T-helper 1 cell treated with Interleukin-12 subunit alpha and Interleukin-12 subunit beta and Interleukin-4 antibody, amounts not matched to agents 30 μg/mL and 1 μg/mL, for 36 hours (primary cell): ENCODE data around the gene BGLAP.

ENCODE experiments used
- H3K27ac Mint-ChIP-seq: one replicate; pipeline ENCODE4 v1.8.0; 2021; ENCODE audit warnings: mild to moderate bottlenecking, mixed read lengths
- H3K27me3 Mint-ChIP-seq: one replicate; pipeline ENCODE4 v1.8.0; 2021; ENCODE audit warnings: low read depth, mixed read lengths
- H3K36me3 Mint-ChIP-seq: one replicate; pipeline ENCODE4 v1.8.0; 2021; ENCODE audit warnings: low read depth, mixed read lengths
- H3K4me1 Mint-ChIP-seq: one replicate; pipeline ENCODE4 v1.8.0; 2021; ENCODE audit warnings: low read depth, mixed read lengths
- H3K4me3 Mint-ChIP-seq: one replicate; pipeline ENCODE4 v1.8.0; 2021; ENCODE audit warnings: mild to moderate bottlenecking, moderate library complexity, mixed read lengths
- H3K9me3 Mint-ChIP-seq: one replicate; pipeline ENCODE4 v1.8.0; 2021; ENCODE audit warnings: mixed read lengths

Gene BGLAP

DNA sequence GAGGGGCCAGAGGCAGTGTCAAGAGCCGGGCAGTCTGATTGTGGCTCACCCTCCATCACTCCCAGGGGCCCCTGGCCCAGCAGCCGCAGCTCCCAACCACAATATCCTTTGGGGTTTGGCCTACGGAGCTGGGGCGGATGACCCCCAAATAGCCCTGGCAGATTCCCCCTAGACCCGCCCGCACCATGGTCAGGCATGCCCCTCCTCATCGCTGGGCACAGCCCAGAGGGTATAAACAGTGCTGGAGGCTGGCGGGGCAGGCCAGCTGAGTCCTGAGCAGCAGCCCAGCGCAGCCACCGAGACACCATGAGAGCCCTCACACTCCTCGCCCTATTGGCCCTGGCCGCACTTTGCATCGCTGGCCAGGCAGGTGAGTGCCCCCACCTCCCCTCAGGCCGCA, at the start of gene BGLAP:
Gene BGLAP (plus strand): TSS at position 259 of the 400 bp plus-strand sequence. CDS start 48 bp downstream, at position 307.
- Mint-ChIP-seq H3K27me3 (no peaks in the 10 kb centered on the region), H3K4me3 (no peak within 1 kb of the TSS), H3K27ac (no peak within 1 kb of the TSS), H3K9me3 (no peaks in the 10 kb centered on the region), H3K36me3 (peaks cover 21% of the 10 kb centered on the region), H3K4me1 (peaks cover 11% of the 10 kb centered on the region)

DNA sequence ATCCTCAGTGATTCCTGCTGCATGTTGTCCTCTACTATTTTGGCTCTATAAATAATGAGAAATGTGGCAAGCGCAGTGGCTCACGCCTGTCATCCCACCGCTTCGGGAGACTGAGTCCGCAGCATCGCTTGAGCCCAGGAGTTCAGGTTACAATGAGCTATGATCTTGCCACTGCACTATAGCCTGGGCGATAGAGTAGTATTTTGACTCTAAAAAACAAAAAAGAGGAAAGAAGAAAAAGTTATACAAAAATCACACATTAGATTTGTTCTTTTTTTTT, 48.8 kb upstream of the BGLAP start:
- Mint-ChIP-seq H3K9me3 (peaks cover 3% of the 10 kb centered on the region), H3K27me3 (no peaks in the 10 kb centered on the region), H3K4me1 (peaks cover 44% of the 10 kb centered on the region), H3K27ac (peak overlapping the region; percentile 96), H3K4me3 (peak overlapping the region; percentile 98), H3K36me3 (peaks cover 25% of the 10 kb centered on the region)

DNA sequence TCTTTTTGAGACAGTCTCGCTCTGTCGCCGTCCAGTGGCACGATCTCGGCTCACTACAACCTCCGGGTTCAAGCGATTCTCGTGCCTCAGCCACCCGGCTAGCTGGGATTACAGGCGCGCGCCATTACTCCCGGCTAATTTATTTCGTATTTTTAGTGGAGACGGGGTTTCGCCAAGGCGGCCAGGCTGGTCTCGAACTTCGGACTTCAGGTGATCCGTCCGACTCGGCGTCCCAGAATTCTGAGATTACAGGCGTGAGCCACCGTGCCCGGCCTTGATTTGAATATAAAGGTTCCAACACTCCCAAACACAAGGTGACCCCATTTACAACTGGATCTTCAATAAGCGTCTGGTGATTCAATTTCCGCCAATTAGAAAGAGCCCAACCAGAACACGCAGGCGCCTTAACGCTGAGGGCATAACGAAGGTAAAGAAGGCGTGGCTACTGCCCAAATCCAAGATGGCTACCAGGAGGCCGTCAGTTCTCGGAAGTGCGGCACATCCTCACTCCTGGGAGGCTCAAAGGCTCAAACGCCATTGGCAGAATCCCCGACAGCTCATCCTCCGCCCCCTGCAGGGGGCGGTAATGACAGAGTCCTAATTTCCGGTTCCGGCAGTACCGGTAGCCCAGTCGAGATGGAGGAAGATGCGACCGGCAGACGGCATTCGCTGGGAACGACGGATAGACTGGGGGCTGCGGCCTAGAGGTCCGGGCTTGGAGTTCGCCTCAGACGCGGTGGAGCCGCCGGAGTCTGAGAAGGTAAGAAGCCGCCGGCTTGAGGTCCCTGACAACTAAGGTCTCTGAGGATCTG, 48.3 kb upstream of the BGLAP start, which contains the start of gene SLC25A44:
Gene SLC25A44 (plus strand): TSS at position 617 of the 812 bp plus-strand sequence. CDS start 5,744 bp downstream, outside the sequence.
- peaks cover 49% of the 10 kb centered on the region for H3K4me1 Mint-ChIP-seq
- H3K36me3 Mint-ChIP-seq: peaks cover 28% of the 10 kb centered on the region
- H3K9me3 Mint-ChIP-seq: peaks cover 3% of the 10 kb centered on the region
- H3K27me3 Mint-ChIP-seq: no peaks in the 10 kb centered on the region
- H3K27ac Mint-ChIP-seq: peak within 1 kb of the TSS; percentile 96
- peak within 1 kb of the TSS; percentile 98 for H3K4me3 Mint-ChIP-seq

GRCh38 chr1:156194300-156194652, 47.7 kb upstream of the BGLAP start:
- H3K36me3 Mint-ChIP-seq: peaks cover 33% of the 10 kb centered on the region
- peaks cover 55% of the 10 kb centered on the region for H3K4me1 Mint-ChIP-seq
- no peaks in the 10 kb centered on the region for H3K9me3 Mint-ChIP-seq
- H3K27ac Mint-ChIP-seq: peak overlapping the region; percentile 96
- no peaks in the 10 kb centered on the region for H3K27me3 Mint-ChIP-seq
- peak overlapping the region; percentile 98 for H3K4me3 Mint-ChIP-seq

GRCh38 chr1:156195853-156196252, 46.1 kb upstream of the BGLAP start:
- peaks cover 67% of the 10 kb centered on the region for H3K4me1 Mint-ChIP-seq
- H3K27ac Mint-ChIP-seq: peak overlapping the region; percentile 60
- peaks cover 47% of the 10 kb centered on the region for H3K36me3 Mint-ChIP-seq
- H3K27me3 Mint-ChIP-seq: no peaks in the 10 kb centered on the region
- peak overlapping the region; percentile 98 for H3K4me3 Mint-ChIP-seq
- H3K9me3 Mint-ChIP-seq: no peaks in the 10 kb centered on the region

- peaks cover 67% of the 10 kb centered on the region for H3K4me1 Mint-ChIP-seq
- H3K9me3 Mint-ChIP-seq: no peaks in the 10 kb centered on the region
- no peaks in the 10 kb centered on the region for H3K27me3 Mint-ChIP-seq
- H3K36me3 Mint-ChIP-seq: peaks cover 47% of the 10 kb centered on the region
- peak overlapping the region; percentile 31 for H3K27ac Mint-ChIP-seq
- peak overlapping the region; percentile 5 for H3K4me3 Mint-ChIP-seq
Observed at GRCh38 chr1:156196445-156196844, 45.5 kb upstream of the BGLAP start.

- peak overlapping the region; percentile 73 for H3K4me3 Mint-ChIP-seq
- H3K36me3 Mint-ChIP-seq: peaks cover 44% of the 10 kb centered on the region
- peaks cover 54% of the 10 kb centered on the region for H3K4me1 Mint-ChIP-seq
- no peaks in the 10 kb centered on the region for H3K27me3 Mint-ChIP-seq
- H3K9me3 Mint-ChIP-seq: no peaks in the 10 kb centered on the region
- peak overlapping the region; percentile 91 for H3K27ac Mint-ChIP-seq
Observed at GRCh38 chr1:156198831-156199349, 43.1 kb upstream of the BGLAP start.

DNA sequence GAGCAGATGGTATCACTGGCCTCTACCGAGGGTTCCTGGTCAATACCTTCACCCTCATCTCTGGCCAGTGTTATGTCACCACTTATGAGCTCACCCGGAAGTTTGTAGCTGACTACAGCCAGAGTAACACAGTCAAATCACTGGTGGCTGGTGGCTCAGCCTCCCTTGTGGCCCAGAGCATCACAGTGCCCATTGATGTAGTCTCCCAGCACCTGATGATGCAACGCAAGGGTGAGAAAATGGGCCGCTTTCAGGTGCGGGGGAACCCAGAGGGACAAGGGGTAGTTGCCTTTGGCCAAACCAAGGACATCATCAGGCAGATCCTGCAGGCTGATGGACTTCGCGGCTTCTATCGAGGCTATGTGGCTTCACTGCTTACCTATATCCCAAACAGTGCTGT, 41.9 kb upstream of the BGLAP start:
- H3K27me3 Mint-ChIP-seq: no peaks in the 10 kb centered on the region
- H3K9me3 Mint-ChIP-seq: no peaks in the 10 kb centered on the region
- H3K4me1 Mint-ChIP-seq: peaks cover 50% of the 10 kb centered on the region
- peak overlapping the region; percentile 91 for H3K27ac Mint-ChIP-seq
- peaks cover 38% of the 10 kb centered on the region for H3K36me3 Mint-ChIP-seq
- peak overlapping the region; percentile 73 for H3K4me3 Mint-ChIP-seq

DNA sequence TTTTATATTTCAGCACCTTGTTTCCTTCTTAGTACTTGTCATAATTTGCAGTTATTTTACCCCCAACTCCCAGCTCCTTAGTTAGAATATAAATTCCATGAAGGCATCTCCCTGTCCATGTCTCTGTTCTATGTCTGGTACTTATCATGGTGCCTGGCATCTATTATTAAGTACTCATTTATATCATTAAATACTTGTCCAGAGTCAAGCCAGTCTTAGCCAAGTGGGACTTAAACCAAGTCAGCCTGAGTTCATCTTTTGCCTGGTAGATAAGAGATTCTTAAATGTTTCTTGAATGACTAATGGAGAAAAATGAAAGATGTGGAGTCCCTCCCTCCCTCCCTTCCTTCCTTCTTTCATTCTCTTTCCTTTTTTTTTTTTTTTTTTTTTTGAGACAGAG, 38.7 kb upstream of the BGLAP start:
- no peaks in the 10 kb centered on the region for H3K9me3 Mint-ChIP-seq
- H3K4me3 Mint-ChIP-seq: no peak overlapping the region
- H3K4me1 Mint-ChIP-seq: peaks cover 31% of the 10 kb centered on the region
- no peaks in the 10 kb centered on the region for H3K27me3 Mint-ChIP-seq
- no peak overlapping the region for H3K27ac Mint-ChIP-seq
- peaks cover 33% of the 10 kb centered on the region for H3K36me3 Mint-ChIP-seq

DNA sequence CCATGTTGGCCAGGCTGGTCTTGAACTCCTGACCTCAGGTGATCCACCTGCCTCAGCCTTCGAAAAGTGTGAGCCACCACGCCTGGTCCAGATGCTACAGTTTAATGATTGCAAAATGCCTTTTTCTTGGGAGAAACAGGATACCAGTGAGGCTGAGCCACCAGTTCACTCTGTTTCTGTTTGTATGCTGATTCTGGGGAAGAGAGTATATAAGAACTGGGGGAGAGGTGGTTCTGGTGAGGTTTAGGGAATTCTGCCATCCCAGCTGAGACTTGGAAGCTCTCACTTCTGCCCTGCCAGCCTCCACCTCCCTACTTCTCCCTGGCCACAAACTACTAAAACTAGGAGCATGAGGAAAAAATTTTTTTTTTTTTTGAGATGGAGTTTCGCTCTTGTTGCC, 37.3 kb upstream of the BGLAP start:
- Mint-ChIP-seq H3K4me1 (peaks cover 17% of the 10 kb centered on the region), H3K36me3 (peaks cover 28% of the 10 kb centered on the region), H3K27ac (no peak overlapping the region), H3K27me3 (no peaks in the 10 kb centered on the region), H3K9me3 (no peaks in the 10 kb centered on the region), H3K4me3 (no peak overlapping the region)

- no peaks in the 10 kb centered on the region for H3K27me3 Mint-ChIP-seq
- no peaks in the 10 kb centered on the region for H3K9me3 Mint-ChIP-seq
- peaks cover 31% of the 10 kb centered on the region for H3K4me1 Mint-ChIP-seq
- H3K36me3 Mint-ChIP-seq: peaks cover 39% of the 10 kb centered on the region
- H3K27ac Mint-ChIP-seq: peak overlapping the region; percentile 95
- peak overlapping the region; percentile 28 for H3K4me3 Mint-ChIP-seq
Observed at GRCh38 chr1:156211243-156211642, 30.7 kb upstream of the BGLAP start.

- H3K36me3 Mint-ChIP-seq: peaks cover 39% of the 10 kb centered on the region
Observed at GRCh38 chr1:156212130-156212529, 29.9 kb upstream of the BGLAP start.

DNA sequence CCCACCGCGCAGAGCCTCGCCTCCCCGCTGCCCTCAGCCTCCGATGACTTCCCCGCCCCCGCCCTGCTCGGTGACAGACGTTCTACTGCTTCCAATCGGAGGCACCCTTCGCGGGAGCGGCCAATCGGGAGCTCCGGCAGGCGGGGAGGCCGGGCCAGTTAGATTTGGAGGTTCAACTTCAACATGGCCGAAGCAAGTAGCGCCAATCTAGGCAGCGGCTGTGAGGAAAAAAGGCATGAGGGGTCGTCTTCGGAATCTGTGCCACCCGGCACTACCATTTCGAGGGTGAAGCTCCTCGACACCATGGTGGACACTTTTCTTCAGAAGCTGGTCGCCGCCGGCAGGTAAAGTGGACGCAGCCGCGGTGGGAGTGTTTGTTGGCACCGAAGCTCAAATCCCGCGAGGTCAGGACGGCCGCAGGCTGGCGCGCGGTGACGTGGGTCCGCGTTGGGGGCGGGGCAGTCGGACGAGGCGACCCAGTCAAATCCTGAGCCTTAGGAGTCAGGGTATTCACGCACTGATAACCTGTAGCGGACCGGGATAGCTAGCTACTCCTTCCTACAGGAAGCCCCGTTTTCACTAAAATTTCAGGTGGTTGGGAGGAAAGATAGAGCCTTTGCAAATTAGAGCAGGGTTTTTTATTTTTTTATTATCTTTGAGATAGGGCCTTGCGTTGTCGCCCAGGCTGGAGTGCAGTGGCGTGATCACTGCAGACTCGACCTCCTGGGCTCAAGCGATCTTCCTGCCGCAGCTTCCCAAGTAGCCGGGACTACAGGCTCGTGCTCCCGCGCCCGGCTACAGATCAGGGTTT, 28.9 kb upstream of the BGLAP start, which contains the start of gene PMF1:
Gene PMF1 (plus strand): TSS at position 175 of the 811 bp plus-strand sequence. CDS start 9 bp downstream, at position 184.
- Mint-ChIP-seq H3K4me3 (peak within 1 kb of the TSS; percentile 89), H3K36me3 (peaks cover 37% of the 10 kb centered on the region), H3K27me3 (no peaks in the 10 kb centered on the region), H3K4me1 (peaks cover 36% of the 10 kb centered on the region), H3K9me3 (no peaks in the 10 kb centered on the region), H3K27ac (peak within 1 kb of the TSS; percentile 96)

More at GRCh38 chr1:156212130-156212529, 29.9 kb upstream of the BGLAP start:
- H3K4me1 Mint-ChIP-seq: peaks cover 31% of the 10 kb centered on the region
- no peaks in the 10 kb centered on the region for H3K27me3 Mint-ChIP-seq
- H3K27ac Mint-ChIP-seq: peak overlapping the region; percentile 95
- H3K9me3 Mint-ChIP-seq: no peaks in the 10 kb centered on the region
- H3K4me3 Mint-ChIP-seq: peak overlapping the region; percentile 89

GRCh38 chr1:156213644-156213966, 28.4 kb upstream of the BGLAP start:
- Mint-ChIP-seq H3K36me3 (peaks cover 37% of the 10 kb centered on the region), H3K4me1 (peaks cover 40% of the 10 kb centered on the region), H3K27ac (peak overlapping the region; percentile 95), H3K4me3 (peak overlapping the region; percentile 89), H3K27me3 (no peaks in the 10 kb centered on the region), H3K9me3 (no peaks in the 10 kb centered on the region)
